A673 (cell line): Measurements from ENCODE around the gene SYNPO. TPM values are rescaled to one million over a fixed set of nuclear protein-coding genes. Genes with fewer than 3 reads are reported as not detected.

Experiments
- BruUV-seq: library from RNA; stranded (reverse); fragments of 400-500 nt; replicated peaks from 2 replicates; lab custom pipeline; 2021; lab: Mats Ljungman, UMichigan
- CTCF ChIA-PET: fragments of 300-600 bp; sonication (Branson Sonifier 250); formaldehyde crosslinking; loops from one replicate; lab custom pipeline; 2022; ENCODE audit warnings: antibody characterized with exemption; lab: Charles Lee
- POLR2A ChIA-PET: fragments of 300-600 bp; sonication (Branson Sonifier 250); formaldehyde crosslinking; loops from one replicate; lab custom pipeline; 2022; ENCODE audit warnings: antibody characterized with exemption; ENCODE audit not compliant: low non-redundant PET; lab: Charles Lee
- DNase-seq: peaks from one replicate; pipeline ENCODE4 v3.0.0-alpha.2; 2015; ENCODE audit warnings: low spot score
- H3K27ac ChIP-seq: fragments of 200-600 bp; sonication (generic); 2 replicates; pipeline ENCODE4 v1.5.1; 2016; ENCODE audit warnings: mixed run types, low read depth, mild to moderate bottlenecking, mixed read lengths, antibody characterized with exemption, low read length; ENCODE audit not compliant: poor library complexity, severe bottlenecking
- H3K27me3 ChIP-seq: fragments of 200-600 bp; sonication (generic); replicated peaks from 2 replicates; pipeline ENCODE4 v1.6.1; 2017; ENCODE audit warnings: mixed run types, low read depth, mild to moderate bottlenecking, mixed read lengths, antibody characterized with exemption, low read length; ENCODE audit not compliant: insufficient read depth, poor library complexity
- H3K36me3 ChIP-seq: fragments of 200-600 bp; sonication (generic); 2 replicates; pipeline ENCODE4 v1.6.1; 2016; ENCODE audit warnings: mixed run types, mild to moderate bottlenecking, mixed read lengths, antibody characterized with exemption, low read length; ENCODE audit not compliant: insufficient read depth, poor library complexity, severe bottlenecking
- H3K4me1 ChIP-seq: fragments of 200-600 bp; sonication (generic); 2 replicates; pipeline ENCODE4 v1.6.1; 2017; ENCODE audit warnings: mixed run types, mild to moderate bottlenecking, mixed read lengths, antibody characterized with exemption, low read length; ENCODE audit not compliant: insufficient read depth, poor library complexity, severe bottlenecking
- H3K4me3 ChIP-seq: fragments of 200-600 bp; sonication (generic); 2 replicates; pipeline ENCODE4 v1.5.1; 2016; ENCODE audit warnings: low read depth, mixed run types, mild to moderate bottlenecking, mixed read lengths, low read length; ENCODE audit not compliant: poor library complexity, severe bottlenecking
- H3K9me3 ChIP-seq: fragments of 200-600 bp; sonication (generic); 2 replicates; pipeline ENCODE4 v1.6.1; 2016; ENCODE audit warnings: mixed run types, low read depth, mild to moderate bottlenecking, mixed read lengths, antibody characterized with exemption, low read length; ENCODE audit not compliant: poor library complexity, severe bottlenecking
- CTCF ChIP-seq: fragments of 300-800, 200-600 bp; sonication (generic); conservative IDR thresholded peaks from 2 replicates; pipeline ENCODE4 v1.5.1; 2017; ENCODE audit warnings: low read depth, mild to moderate bottlenecking, antibody characterized with exemption, low read length, moderate library complexity, mixed read lengths
- EZH2 ChIP-seq: fragments of 200-600 bp; sonication (generic); IDR thresholded peaks from 2 replicates; pipeline ENCODE4 v1.6.1; 2017; ENCODE audit warnings: borderline replicate concordance, low read depth, mild to moderate bottlenecking, mixed read lengths, antibody characterized with exemption, low read length; ENCODE audit not compliant: poor library complexity, severe bottlenecking
- intact Hi-C: fragments of 100-400 bp; cut with micrococcal nuclease; formaldehyde crosslinking; loops from one replicate; pipeline ENCODE4 v1.10.0; 2022; ENCODE audit not compliant: unreplicated experiment
- total RNA-seq: library from RNA; stranded (reverse); gene quantifications from 2 replicates; pipeline ENCODE4 v1.2.3, GENCODE V29; 2021

Gene SYNPO
- total RNA-seq, 1 experiment from 2014 or later, result 7.6 TPM

- DNase-seq, result no peak
- Histone ChIP-seq H3K27me3 (no peaks in the 10 kb centered on the region), H3K4me1 (no peaks in the 10 kb centered on the region), H3K27ac (no peak overlapping the region), H3K36me3 (peaks cover 27% of the 10 kb centered on the region), H3K9me3 (no peaks in the 10 kb centered on the region), H3K4me3 (no peak overlapping the region)
- POLR2A ChIA-PET, result no interaction called here
- no TSS peak for BruUV-seq
- TF ChIP-seq EZH2, result no peak
- TF ChIP-seq CTCF, result no peak
- CTCF ChIA-PET, result no interaction called here
- intact Hi-C loops, result loop anchor here (10.0 kb wide), 1 partner anchor 252 kb away; no protein-coding TSS in a partner anchor
Observed at GRCh38 chr5:150706776-150707390, 66.4 kb downstream of the SYNPO start.

Other genes starting within 250 kb of the SYNPO start
- gene CD74, start 227.8 kb upstream of the SYNPO start, total RNA-seq, result not detected in 2 replicates
- gene RPS14, start 190.9 kb upstream of the SYNPO start, total RNA-seq, result 1,789 and 1,909 TPM in 2 replicates
- 44.0 and 46.7 TPM in 2 replicates for gene NDST1, start 132.5 kb upstream of the SYNPO start, total RNA-seq
- 2.4 and 2.7 TPM in 2 replicates for gene MYOZ3, start 20.6 kb downstream of the SYNPO start, total RNA-seq
- gene RBM22, start 60.4 kb downstream of the SYNPO start, total RNA-seq, result 58.7 and 66.8 TPM in 2 replicates
- gene DCTN4, start 118.4 kb downstream of the SYNPO start, total RNA-seq, result 62.3 and 67.6 TPM in 2 replicates
- 11.6 and 14.5 TPM in 2 replicates for gene SMIM3, start 138.1 kb downstream of the SYNPO start, total RNA-seq
- not detected in 2 replicates for gene IRGM, start 205.9 kb downstream of the SYNPO start, total RNA-seq